ENCODE results near the gene PRORP. TPM values are rescaled to one million over a fixed set of nuclear protein-coding genes. Genes with fewer than 3 reads are reported as not detected.
"Not testable (repeated sequence)": the region's sequence is repeated elsewhere in the genome, so short reads cannot be mapped to it uniquely, and the experiment has no call there.

PRORP gene
- total RNA-seq: 10 to 100 TPM; 32.5 to 35.4 TPM

- Mint-ChIP-seq H3K9me3 (ENCODE audit: insufficient read depth) (no peaks in the 10 kb centered on the region), H3K4me1 (ENCODE audit: low read depth) (peaks cover 55% of the 10 kb centered on the region), H3K36me3 (ENCODE audit: low read depth) (peaks cover 29% of the 10 kb centered on the region), H3K27ac (peak within 1 kb of the TSS; percentile 99), H3K27me3 (ENCODE audit: low read depth) (no peaks in the 10 kb centered on the region), H3K4me3 (peak within 1 kb of the TSS; percentile 98)
- DNase-seq (peak; percentile 96), ATAC-seq (peak; percentile 90)
- POLR2A ChIA-PET: interaction anchor here (0.6 to 3.7 kb wide), 12 partner anchors 12 to 704 kb away, joined by 3 to 34 read pairs (median 4); partner anchors contain the start of genes BRMS1L, FAM177A1, NFKBIA and PSMA6
- CTCF ChIA-PET: interaction anchor here (0.7 to 3.3 kb wide), 8 partner anchors 18 to 294 kb away, joined by 3 to 15 read pairs (median 4); partner anchors contain the start of genes FAM177A1 and NFKBIA
Observed at GRCh38 chr14:35121887-35122695, at the start of gene PRORP, which contains the start of gene PPP2R3C. TSS of gene PRORP (plus strand) at chr14:35122552. CDS start at chr14:35123246, 694 bp downstream. TSS of gene PPP2R3C (minus strand) at chr14:35121990. CDS start at chr14:35121959, 31 bp downstream.

GRCh38 chr14:35073486-35073885 lies 48.9 kb upstream of the PRORP start:
- DNase-seq: no peak
- Mint-ChIP-seq H3K4me3 (no peak overlapping the region), H3K27ac (no peak overlapping the region), H3K27me3 (ENCODE audit: low read depth) (no peaks in the 10 kb centered on the region), H3K4me1 (ENCODE audit: low read depth) (no peaks in the 10 kb centered on the region), H3K9me3 (ENCODE audit: insufficient read depth) (no peaks in the 10 kb centered on the region), H3K36me3 (ENCODE audit: low read depth) (peaks cover 27% of the 10 kb centered on the region)
- CTCF ChIA-PET: interaction anchor here (1.3 kb wide), 1 partner anchor 9 kb away, joined by 3 read pairs; no protein-coding TSS in a partner anchor
- POLR2A ChIA-PET: no interaction called here
- ATAC-seq: no peak

- ChIA-PET POLR2A (interaction anchor here (0.6 kb wide), 1 partner anchor 392 kb away, joined by 3 read pairs; no protein-coding TSS in a partner anchor), CTCF (interaction anchor here (1.3 to 2.1 kb wide), 4 partner anchors 12 to 94 kb away, joined by 3 to 4 read pairs (median 4); no protein-coding TSS in a partner anchor)
- no peak for ATAC-seq
- H3K36me3 Mint-ChIP-seq (ENCODE audit: low read depth): peaks cover 15% of the 10 kb centered on the region
- no peaks in the 10 kb centered on the region for H3K4me1 Mint-ChIP-seq (ENCODE audit: low read depth)
- no peak for DNase-seq
- no peaks in the 10 kb centered on the region for H3K27me3 Mint-ChIP-seq (ENCODE audit: low read depth)
- no peaks in the 10 kb centered on the region for H3K9me3 Mint-ChIP-seq (ENCODE audit: insufficient read depth)
- H3K4me3 Mint-ChIP-seq: no peak overlapping the region
- no peak overlapping the region for H3K27ac Mint-ChIP-seq
Observed at GRCh38 chr14:35078082-35078481, 44.3 kb upstream of the PRORP start.

GRCh38 chr14:35079742-35080141 lies 42.6 kb upstream of the PRORP start:
- Mint-ChIP-seq H3K27ac (no peak overlapping the region), H3K4me3 (no peak overlapping the region), H3K4me1 (ENCODE audit: low read depth) (no peaks in the 10 kb centered on the region), H3K36me3 (ENCODE audit: low read depth) (peaks cover 24% of the 10 kb centered on the region), H3K9me3 (ENCODE audit: insufficient read depth) (no peaks in the 10 kb centered on the region), H3K27me3 (ENCODE audit: low read depth) (no peaks in the 10 kb centered on the region)
- ChIA-PET POLR2A (no interaction called here), CTCF (no interaction called here)
- ATAC-seq (no peak), DNase-seq (no peak)

- Mint-ChIP-seq H3K9me3 (ENCODE audit: insufficient read depth) (no peaks in the 10 kb centered on the region), H3K27me3 (ENCODE audit: low read depth) (no peaks in the 10 kb centered on the region), H3K27ac (no peak overlapping the region), H3K4me3 (no peak overlapping the region), H3K36me3 (ENCODE audit: low read depth) (peaks cover 43% of the 10 kb centered on the region), H3K4me1 (ENCODE audit: low read depth) (no peaks in the 10 kb centered on the region)
- DNase-seq (no peak), ATAC-seq (no peak)
- POLR2A ChIA-PET: no interaction called here
- CTCF ChIA-PET: no interaction called here
Observed at GRCh38 chr14:35083530-35084150, 38.7 kb upstream of the PRORP start.

GRCh38 chr14:35085441-35085840 lies 36.9 kb upstream of the PRORP start:
- ATAC-seq (no peak), DNase-seq (no peak)
- Mint-ChIP-seq H3K9me3 (ENCODE audit: insufficient read depth) (no peaks in the 10 kb centered on the region), H3K4me1 (ENCODE audit: low read depth) (no peaks in the 10 kb centered on the region), H3K36me3 (ENCODE audit: low read depth) (peaks cover 42% of the 10 kb centered on the region), H3K4me3 (no peak overlapping the region), H3K27me3 (ENCODE audit: low read depth) (no peaks in the 10 kb centered on the region), H3K27ac (peak overlapping the region; percentile 27)
- ChIA-PET CTCF (no interaction called here), POLR2A (no interaction called here)

GRCh38 chr14:35088514-35088913 lies 33.8 kb upstream of the PRORP start:
- CTCF ChIA-PET: no interaction called here
- Mint-ChIP-seq H3K9me3 (ENCODE audit: insufficient read depth) (no peaks in the 10 kb centered on the region), H3K4me3 (no peak overlapping the region), H3K27me3 (ENCODE audit: low read depth) (no peaks in the 10 kb centered on the region), H3K27ac (no peak overlapping the region), H3K36me3 (ENCODE audit: low read depth) (peaks cover 48% of the 10 kb centered on the region), H3K4me1 (ENCODE audit: low read depth) (no peaks in the 10 kb centered on the region)
- DNase-seq (no peak), ATAC-seq (no peak)
- POLR2A ChIA-PET: interaction anchor here (0.7 kb wide), 1 partner anchor 42 kb away, joined by 3 read pairs; the partner anchor contains the start of gene FAM177A1

- H3K4me1 Mint-ChIP-seq (ENCODE audit: low read depth); H3K27me3 Mint-ChIP-seq (ENCODE audit: low read depth); H3K4me3 Mint-ChIP-seq; ATAC-seq; H3K9me3 Mint-ChIP-seq (ENCODE audit: insufficient read depth); H3K27ac Mint-ChIP-seq; POLR2A ChIA-PET; DNase-seq: not testable (repeated sequence)
- peaks cover 42% of the 10 kb centered on the region for H3K36me3 Mint-ChIP-seq (ENCODE audit: low read depth)
- CTCF ChIA-PET: interaction anchor here (0.9 to 1.2 kb wide), 2 partner anchors 73 to 113 kb away, joined by 3 read pairs; no protein-coding TSS in a partner anchor
Observed at GRCh38 chr14:35094645-35095044, 27.7 kb upstream of the PRORP start.

- no peaks in the 10 kb centered on the region for H3K27me3 Mint-ChIP-seq (ENCODE audit: low read depth)
- peaks cover 55% of the 10 kb centered on the region for H3K36me3 Mint-ChIP-seq (ENCODE audit: low read depth)
- DNase-seq (no peak), ATAC-seq (no peak)
- H3K9me3 Mint-ChIP-seq (ENCODE audit: insufficient read depth): no peaks in the 10 kb centered on the region
- H3K4me1 Mint-ChIP-seq (ENCODE audit: low read depth): peaks cover 7% of the 10 kb centered on the region
- no peak overlapping the region for H3K4me3 Mint-ChIP-seq
- ChIA-PET CTCF (interaction anchor here (0.8 to 1.1 kb wide), 3 partner anchors 11 to 15 kb away, joined by 3 read pairs; no protein-coding TSS in a partner anchor), POLR2A (interaction anchor here (0.6 to 1.0 kb wide), 2 partner anchors 13 to 125 kb away, joined by 3 to 4 read pairs; partner anchors contain the start of gene SRP54)
- H3K27ac Mint-ChIP-seq: no peak overlapping the region
Observed at GRCh38 chr14:35107866-35108265, 14.5 kb upstream of the PRORP start.

GRCh38 chr14:35112641-35113040 lies 9.7 kb upstream of the PRORP start:
- no peaks in the 10 kb centered on the region for H3K9me3 Mint-ChIP-seq (ENCODE audit: insufficient read depth)
- CTCF ChIA-PET: no interaction called here
- ATAC-seq (no peak), DNase-seq (no peak)
- H3K36me3 Mint-ChIP-seq (ENCODE audit: low read depth): peaks cover 66% of the 10 kb centered on the region
- H3K27ac Mint-ChIP-seq: no peak overlapping the region
- no peaks in the 10 kb centered on the region for H3K27me3 Mint-ChIP-seq (ENCODE audit: low read depth)
- H3K4me1 Mint-ChIP-seq (ENCODE audit: low read depth): peaks cover 13% of the 10 kb centered on the region
- POLR2A ChIA-PET: no interaction called here
- H3K4me3 Mint-ChIP-seq: no peak overlapping the region

GRCh38 chr14:35113308-35113950 lies 8.9 kb upstream of the PRORP start:
- Mint-ChIP-seq H3K9me3 (ENCODE audit: insufficient read depth) (no peaks in the 10 kb centered on the region), H3K27ac (no peak overlapping the region), H3K4me3 (no peak overlapping the region), H3K27me3 (ENCODE audit: low read depth) (no peaks in the 10 kb centered on the region), H3K36me3 (ENCODE audit: low read depth) (peaks cover 65% of the 10 kb centered on the region), H3K4me1 (ENCODE audit: low read depth) (peaks cover 15% of the 10 kb centered on the region)
- CTCF ChIA-PET: no interaction called here
- DNase-seq: no peak
- ATAC-seq: no peak
- POLR2A ChIA-PET: no interaction called here
